DND-41 (cell line): ENCODE results near the gene ABI3BP.

Source experiments
- ATAC-seq: fragments of 200-7000 bp; cut with Tn5 transposase; 3 replicates; pipeline ENCODE4 v1.9.1; 2021; ENCODE audit warnings: low read depth; ENCODE audit not compliant: insufficient read depth
- DNase-seq: peaks from one replicate; pipeline ENCODE4 v3.0.0-alpha.2; 2020
- H2AFZ ChIP-seq: 2 replicates; pipeline ENCODE4 v1.6.0; 2012; ENCODE audit warnings: low read depth, low read length
- H3K27ac ChIP-seq: 2 replicates; pipeline ENCODE4 v1.5.1; 2012; ENCODE audit warnings: low read length, inconsistent platforms
- H3K27me3 ChIP-seq: fragments of 200-600 bp; sonication (generic); 2 replicates; pipeline ENCODE4 v1.6.0; 2012; ENCODE audit warnings: low read length, mild to moderate bottlenecking, inconsistent platforms; ENCODE audit not compliant: insufficient read depth, poor library complexity
- H3K36me3 ChIP-seq: 2 replicates; pipeline ENCODE4 v1.5.1; 2012; ENCODE audit warnings: low read length, inconsistent platforms; ENCODE audit not compliant: insufficient read depth
- H3K4me1 ChIP-seq: 2 replicates; pipeline ENCODE4 v1.5.1; 2012; ENCODE audit warnings: mild to moderate bottlenecking, low read length; ENCODE audit not compliant: insufficient read depth
- H3K4me2 ChIP-seq: 2 replicates; pipeline ENCODE4 v1.6.0; 2012; ENCODE audit warnings: mild to moderate bottlenecking, moderate library complexity, low read length, inconsistent platforms; ENCODE audit not compliant: insufficient read depth
- H3K4me3 ChIP-seq, 2 experiments: fragments of 200-600 bp in 1 of 2; shearing (Covaris generic) in 1 of 2; 2 replicates each; pipeline ENCODE4 v1.5.1; 2012 to 2016; ENCODE audit warnings: inconsistent platforms in 2 of 2, low read length in 2 of 2, mild to moderate bottlenecking in 2 of 2, low read depth in 1 of 2, moderate library complexity in 1 of 2
- H3K79me2 ChIP-seq: 2 replicates; pipeline ENCODE4 v1.6.0; 2012; ENCODE audit warnings: low read length, inconsistent platforms; ENCODE audit not compliant: insufficient read depth
- H3K9ac ChIP-seq: 2 replicates; pipeline ENCODE4 v1.6.0; 2012; ENCODE audit warnings: low read depth, mild to moderate bottlenecking, inconsistent platforms, low read length, moderate library complexity
- H3K9me3 ChIP-seq: 2 replicates; pipeline ENCODE4 v1.5.1; 2012; ENCODE audit warnings: low read length, moderate library complexity, mild to moderate bottlenecking, inconsistent platforms; ENCODE audit not compliant: insufficient read depth, severe bottlenecking
- H4K20me1 ChIP-seq: 2 replicates; pipeline ENCODE4 v1.6.0; 2012; ENCODE audit warnings: low read length; ENCODE audit not compliant: insufficient read depth
- CTCF ChIP-seq: IDR thresholded peaks from 2 replicates; pipeline ENCODE4 v1.5.1; 2012; ENCODE audit warnings: borderline replicate concordance, low read length, moderate library complexity, mild to moderate bottlenecking; ENCODE audit not compliant: poor library complexity, severe bottlenecking; ENCODE audit errors: extremely low read depth
- EZH2 ChIP-seq: IDR thresholded peaks from 3 replicates; pipeline ENCODE4 v1.6.1; 2012; ENCODE audit warnings: borderline replicate concordance, low read depth, mild to moderate bottlenecking, moderate library complexity, low read length, inconsistent platforms; ENCODE audit not compliant: severe bottlenecking

The ABI3BP gene

GRCh38 chr3:100708989-100709841, 284.0 kb downstream of the ABI3BP start, which contains the start of gene TFG:
TSS of gene TFG (plus strand) at chr3:100709494. CDS start at chr3:100713686, 4,192 bp downstream.
- DNase-seq (peak; percentile 98), ATAC-seq (peak; percentile 93)
- Histone ChIP-seq H3K27ac (peak within 1 kb of the TSS; percentile 95), H3K79me2 (peaks cover 49% of the 10 kb centered on the region), H3K4me2 (peak within 1 kb of the TSS; percentile 77), H3K27me3 (no peaks in the 10 kb centered on the region), H3K9me3 (no peaks in the 10 kb centered on the region), H3K36me3 (peaks cover 23% of the 10 kb centered on the region), H4K20me1 (peaks cover 36% of the 10 kb centered on the region), H3K9ac (peak within 1 kb of the TSS; percentile 98), H2AFZ (peak within 1 kb of the TSS; percentile 94), H3K4me3 (peak within 1 kb of the TSS; percentile 63 to 85), H3K4me1 (peaks cover 38% of the 10 kb centered on the region)
- TF ChIP-seq EZH2: no peak
- TF ChIP-seq CTCF: no peak

- peak overlapping the region; percentile 55 to 85; a peak in 3 of 4 replicates for H3K4me3 ChIP-seq
- H2AFZ ChIP-seq: peak overlapping the region; percentile 87
- no peak for TF ChIP-seq EZH2
- no peak for TF ChIP-seq CTCF
- H3K4me1 ChIP-seq: peaks cover 38% of the 10 kb centered on the region
- peaks cover 18% of the 10 kb centered on the region for H3K36me3 ChIP-seq
- H3K79me2 ChIP-seq: peaks cover 43% of the 10 kb centered on the region
- H4K20me1 ChIP-seq: peaks cover 36% of the 10 kb centered on the region
- H3K9ac ChIP-seq: peak overlapping the region; percentile 98
- DNase-seq (no peak), ATAC-seq (no peak)
- no peaks in the 10 kb centered on the region for H3K27me3 ChIP-seq
- H3K4me2 ChIP-seq: peak overlapping the region; percentile 65
- peak overlapping the region; percentile 82 for H3K27ac ChIP-seq
- no peaks in the 10 kb centered on the region for H3K9me3 ChIP-seq
Observed at GRCh38 chr3:100708644-100708988, 284.6 kb downstream of the ABI3BP start.

GRCh38 chr3:100706365-100706764, 286.9 kb downstream of the ABI3BP start:
- DNase-seq: no peak

More at GRCh38 chr3:100706365-100706764, 286.9 kb downstream of the ABI3BP start:
- Histone ChIP-seq H3K9me3 (no peaks in the 10 kb centered on the region), H4K20me1 (peaks cover 15% of the 10 kb centered on the region), H2AFZ (peak overlapping the region; percentile 22; the same call in 1 of the 2 replicates), H3K9ac (no peak overlapping the region), H3K79me2 (peaks cover 21% of the 10 kb centered on the region), H3K27ac (no peak overlapping the region), H3K4me2 (no peak overlapping the region), H3K4me1 (peaks cover 20% of the 10 kb centered on the region), H3K36me3 (peaks cover 7% of the 10 kb centered on the region; the same call in 1 of the 2 replicates), H3K27me3 (no peaks in the 10 kb centered on the region), H3K4me3 (no peak overlapping the region)
- ATAC-seq: no peak
- no peak for TF ChIP-seq EZH2
- no peak for TF ChIP-seq CTCF
